ENCODE results near the gene TUBA1B. TPM values are rescaled to one million over a fixed set of nuclear protein-coding genes. Genes with fewer than 3 reads are reported as not detected.
A peak's percentile ranks its signal among the peaks of the same experiment; 100 is the strongest.

The TUBA1B gene
- total and polyA plus RNA-seq, 2 of the 13 experiments (the other 11 are each of a cell fraction or from before 2014, with no cell fraction given) = 1,275 to 1,353 TPM

- TF ChIP-seq, protein P1, sequence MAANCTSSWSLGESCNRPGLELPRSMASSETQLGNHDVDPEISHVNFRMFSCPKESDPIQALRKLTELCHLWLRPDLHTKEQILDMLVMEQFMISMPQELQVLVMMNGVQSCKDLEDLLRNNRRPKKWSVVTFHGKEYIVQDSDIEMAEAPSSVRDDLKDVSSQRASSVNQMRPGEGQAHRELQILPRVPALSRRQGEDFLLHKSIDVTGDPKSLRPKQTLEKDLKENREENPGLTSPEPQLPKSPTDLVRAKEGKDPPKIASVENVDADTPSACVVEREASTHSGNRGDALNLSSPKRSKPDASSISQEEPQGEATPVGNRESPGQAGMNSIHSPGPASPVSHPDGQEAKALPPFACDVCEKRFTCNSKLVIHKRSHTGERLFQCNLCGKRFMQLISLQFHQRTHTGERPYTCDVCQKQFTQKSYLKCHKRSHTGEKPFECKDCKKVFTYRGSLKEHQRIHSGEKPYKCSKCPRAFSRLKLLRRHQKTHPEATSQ (CRISPR knock-in tag; IDR thresholded peaks at IDR 0.05; ENCODE audit: borderline replicate concordance) = 0 out of 2 replicates have a peak, but pooled peaks have one; percentile 3
- no peak for TF ChIP-seq MTA3 (CRISPR knock-in tag; IDR thresholded peaks at IDR 0.05)
- peak; percentile 76; the same call in 1 of the 2 replicates for TF ChIP-seq ZMYM2 (CRISPR knock-in tag; IDR thresholded peaks at IDR 0.05)
- no peak for TF ChIP-seq ZNF292 (CRISPR knock-in tag; IDR thresholded peaks at IDR 0.05; ENCODE audit: borderline replicate concordance, low read depth)
- no peak for TF ChIP-seq ZFP41 (CRISPR knock-in tag; IDR thresholded peaks at IDR 0.05; ENCODE audit: borderline replicate concordance)
- no peak for TF ChIP-seq ZNF839 (CRISPR knock-in tag; IDR thresholded peaks at IDR 0.05; ENCODE audit: borderline replicate concordance)
- TF ChIP-seq ZNF709 (CRISPR knock-in tag; IDR thresholded peaks at IDR 0.05) = peak; percentile 51; the same call in 1 of the 2 replicates
- no peak for TF ChIP-seq ONECUT2 (CRISPR knock-in tag; IDR thresholded peaks at IDR 0.05)
- no peak for TF ChIP-seq MAFG (CRISPR knock-in tag; IDR thresholded peaks at IDR 0.05)
- TF ChIP-seq CBFB (CRISPR knock-in tag; IDR thresholded peaks at IDR 0.05) = 0 out of 2 replicates have a peak, but pooled peaks have one; percentile 57
- TF ChIP-seq HOXA9 (CRISPR knock-in tag; IDR thresholded peaks at IDR 0.05; ENCODE audit: borderline replicate concordance) = no peak
- TF ChIP-seq RCOR2 (CRISPR knock-in tag; IDR thresholded peaks at IDR 0.05) = no peak
- TF ChIP-seq ZBTB25 (CRISPR knock-in tag; IDR thresholded peaks at IDR 0.05) = no peak
- TF ChIP-seq EHMT2 (IDR thresholded peaks at IDR 0.05; ENCODE audit: borderline replicate concordance, low read depth, low read length) = no peak
- no peak for TF ChIP-seq USF2 (IDR thresholded peaks at IDR 0.05; ENCODE audit: low read depth, low read length)
- TF ChIP-seq USF2 (CRISPR knock-in tag; IDR thresholded peaks at IDR 0.05; ENCODE audit: borderline replicate concordance) = no peak
- TF ChIP-seq ISX (CRISPR knock-in tag; conservative IDR thresholded peaks at IDR 0.05) = 0 out of 2 replicates have a peak, but pooled peaks have one; percentile 14
- TF ChIP-seq, protein P2, sequence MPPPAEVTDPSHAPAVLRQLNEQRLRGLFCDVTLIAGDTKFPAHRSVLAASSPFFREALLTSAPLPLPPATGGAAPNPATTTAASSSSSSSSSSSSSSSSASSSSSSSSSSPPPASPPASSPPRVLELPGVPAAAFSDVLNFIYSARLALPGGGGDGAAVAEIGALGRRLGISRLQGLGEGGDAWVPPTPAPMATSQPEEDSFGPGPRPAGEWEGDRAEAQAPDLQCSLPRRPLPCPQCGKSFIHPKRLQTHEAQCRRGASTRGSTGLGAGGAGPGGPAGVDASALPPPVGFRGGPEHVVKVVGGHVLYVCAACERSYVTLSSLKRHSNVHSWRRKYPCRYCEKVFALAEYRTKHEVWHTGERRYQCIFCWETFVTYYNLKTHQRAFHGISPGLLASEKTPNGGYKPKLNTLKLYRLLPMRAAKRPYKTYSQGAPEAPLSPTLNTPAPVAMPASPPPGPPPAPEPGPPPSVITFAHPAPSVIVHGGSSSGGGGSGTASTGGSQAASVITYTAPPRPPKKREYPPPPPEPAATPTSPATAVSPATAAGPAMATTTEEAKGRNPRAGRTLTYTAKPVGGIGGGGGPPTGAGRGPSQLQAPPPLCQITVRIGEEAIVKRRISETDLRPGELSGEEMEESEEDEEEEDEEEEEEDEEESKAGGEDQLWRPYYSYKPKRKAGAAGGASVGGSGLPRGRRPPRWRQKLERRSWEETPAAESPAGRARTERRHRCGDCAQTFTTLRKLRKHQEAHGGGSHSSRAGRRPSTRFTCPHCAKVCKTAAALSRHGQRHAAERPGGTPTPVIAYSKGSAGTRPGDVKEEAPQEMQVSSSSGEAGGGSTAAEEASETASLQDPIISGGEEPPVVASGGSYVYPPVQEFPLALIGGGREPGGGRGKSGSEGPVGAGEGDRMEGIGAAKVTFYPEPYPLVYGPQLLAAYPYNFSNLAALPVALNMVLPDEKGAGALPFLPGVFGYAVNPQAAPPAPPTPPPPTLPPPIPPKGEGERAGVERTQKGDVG (CRISPR knock-in tag; IDR thresholded peaks at IDR 0.05; ENCODE audit: borderline replicate concordance) = no peak
- TF ChIP-seq SP140L (CRISPR knock-in tag; IDR thresholded peaks at IDR 0.05; ENCODE audit: borderline replicate concordance) = no peak
- peak; percentile 55; the same call in 1 of the 2 replicates for TF ChIP-seq RFXAP (CRISPR knock-in tag; IDR thresholded peaks at IDR 0.05; ENCODE audit: borderline replicate concordance)
- no peak for TF ChIP-seq ZEB1 (IDR thresholded peaks at IDR 0.05; ENCODE audit: insufficient replicate concordance, low read depth)
- TF ChIP-seq ZSCAN12 (CRISPR knock-in tag; IDR thresholded peaks at IDR 0.05) = no peak
Measured at GRCh38 chr12:49131051-49131893, at the start of gene TUBA1B (continued).
